DMS153 treated with DMSO at 0.1 percent for 48 hours (cell line): ENCODE data around the gene RNF20.
"Not testable (repeated sequence)": the region's sequence is repeated elsewhere in the genome, so short reads cannot be mapped to it uniquely, and the experiment has no call there.

Source experiments
- DNase-seq: peaks from one replicate; lab custom pipeline; 2025; ENCODE audit not compliant: unreplicated experiment; lab: John Stamatoyannopoulos, UW

Gene RNF20

GRCh38 chr9:101533334-101534204 is at the start of gene RNF20:
Gene RNF20, plus strand, starts transcription at chr9:101533853. Its CDS starts 1,571 bp downstream, at chr9:101535424.
- DNase-seq: peak; percentile 96

GRCh38 chr9:101484046-101484445 is 49.6 kb upstream of the RNF20 start:
- DNase-seq: no peak

DNA sequence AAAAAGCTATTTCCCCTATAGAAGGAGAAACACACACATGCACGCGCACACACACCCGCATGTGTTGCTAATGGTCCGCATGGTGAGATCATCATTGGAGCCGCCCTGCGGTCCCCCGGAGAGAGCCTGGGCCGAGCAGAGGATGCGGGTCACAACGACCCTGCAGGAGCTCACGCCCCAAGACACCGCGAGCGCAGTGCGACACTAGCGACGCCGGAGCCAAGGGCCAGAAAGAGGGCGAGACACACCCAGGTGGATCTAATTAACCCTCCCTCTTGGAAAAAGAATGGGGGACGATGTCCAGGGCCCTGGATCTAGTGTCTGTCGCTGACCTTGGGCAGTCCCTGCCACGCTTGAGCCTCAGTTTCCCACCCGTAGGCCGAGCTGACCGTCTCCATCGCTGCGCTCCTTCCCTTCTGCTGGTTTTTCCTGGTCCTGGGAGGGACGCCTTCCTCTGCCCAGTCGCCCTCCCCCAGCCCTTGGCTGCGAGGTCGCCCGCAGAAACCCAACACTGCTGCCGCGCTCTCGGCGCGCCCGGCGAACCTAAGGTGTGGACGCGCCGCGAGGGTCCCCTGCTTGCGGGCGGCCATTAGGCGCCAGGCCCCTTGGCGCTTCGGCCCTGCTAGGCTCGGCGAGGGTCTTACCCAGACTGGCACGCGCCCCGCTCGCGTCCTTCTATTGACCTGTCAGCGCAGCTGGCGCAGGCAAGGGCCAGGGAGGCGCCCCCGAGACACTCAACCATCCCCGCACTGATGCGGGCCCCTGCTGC is 47.5 kb upstream of the RNF20 start:
- peak; percentile 57 for DNase-seq

DNA sequence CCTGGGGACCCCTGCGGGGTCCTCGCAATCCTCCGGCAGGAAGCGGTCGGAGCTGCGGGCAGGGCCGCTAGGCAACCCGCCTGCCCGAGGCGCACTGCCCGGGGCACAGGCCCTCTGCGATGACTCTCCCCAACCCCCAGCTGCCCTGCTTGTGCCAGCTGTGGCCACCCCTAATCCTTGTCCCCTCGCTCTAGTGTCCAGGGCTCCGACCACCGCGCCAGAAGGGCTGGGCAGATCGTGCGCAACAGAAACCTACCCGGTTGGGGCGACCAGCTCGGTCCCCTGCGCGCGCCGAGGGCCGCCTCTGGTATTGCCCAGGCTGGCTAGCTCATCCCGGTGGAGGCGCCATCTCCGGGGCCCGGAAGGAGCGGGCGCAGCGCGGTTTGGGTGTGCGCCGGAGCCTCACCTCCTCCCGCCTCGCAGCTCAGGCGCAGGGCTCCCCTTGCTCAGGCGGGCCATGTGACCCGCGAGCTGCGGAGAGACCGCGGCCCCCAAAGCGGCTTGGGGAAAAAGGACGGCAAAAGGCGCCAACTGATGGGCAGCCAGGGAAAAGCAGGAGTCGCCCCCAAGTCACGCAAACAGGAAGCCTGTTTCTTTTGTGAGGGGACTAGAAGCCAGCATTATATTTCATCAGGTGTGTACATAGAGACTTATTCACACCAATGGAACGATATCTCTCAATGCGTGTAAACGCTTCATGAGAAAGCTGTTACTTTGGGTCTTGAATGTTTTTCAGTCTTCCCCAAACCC is 46.8 kb upstream of the RNF20 start:
- DNase-seq: peak; percentile 78

GRCh38 chr9:101487443-101487840 is 46.2 kb upstream of the RNF20 start:
- no peak for DNase-seq

- DNase-seq: no peak
These were observed 37.8 kb upstream of the RNF20 start for GRCh38 chr9:101495810-101496209.

- no peak for DNase-seq
These were observed 35.3 kb upstream of the RNF20 start for GRCh38 chr9:101498323-101498722.

GRCh38 chr9:101504188-101504587 is 29.5 kb upstream of the RNF20 start:
- DNase-seq: no peak

- DNase-seq: no peak
These were observed 25.4 kb upstream of the RNF20 start for GRCh38 chr9:101508211-101508610.

DNA sequence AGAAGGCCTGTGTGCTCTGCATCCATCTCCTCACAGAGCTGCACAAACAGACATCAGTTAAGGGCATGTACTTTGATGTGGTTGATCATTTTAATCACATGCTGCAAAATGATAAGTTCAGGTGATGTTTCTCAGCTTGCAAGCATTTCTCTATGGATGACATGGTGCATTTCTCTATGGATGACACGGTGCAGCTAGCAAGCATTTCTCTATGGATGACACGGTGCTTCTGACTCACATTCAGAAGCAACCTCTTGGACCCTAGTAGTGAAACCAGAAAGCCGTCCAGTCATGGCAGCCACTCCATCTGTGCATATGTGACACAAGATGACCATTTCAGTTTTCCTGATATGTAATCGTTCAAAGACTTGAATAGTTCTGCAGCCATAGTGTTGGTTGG is 24.1 kb upstream of the RNF20 start:
- DNase-seq: no peak

DNA sequence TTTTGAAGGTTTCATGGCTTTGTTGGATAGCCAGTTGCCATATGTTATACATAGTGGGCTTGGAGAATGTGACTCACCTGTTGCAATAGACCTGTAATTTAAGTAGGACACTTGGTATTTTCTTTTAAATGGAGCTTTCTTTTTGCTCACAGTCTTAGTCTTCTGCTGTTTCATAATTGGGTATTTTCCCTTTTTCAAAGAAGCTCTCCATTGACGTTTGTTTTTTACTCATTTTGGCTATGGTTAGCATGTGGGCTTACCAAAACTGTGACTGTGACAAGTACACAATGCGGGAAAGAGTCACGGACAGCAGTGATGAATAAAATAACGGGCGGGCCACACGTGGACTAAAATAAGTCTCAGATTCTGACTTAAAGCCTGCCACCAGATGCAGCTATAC is 23.2 kb upstream of the RNF20 start:
- no peak for DNase-seq

DNA sequence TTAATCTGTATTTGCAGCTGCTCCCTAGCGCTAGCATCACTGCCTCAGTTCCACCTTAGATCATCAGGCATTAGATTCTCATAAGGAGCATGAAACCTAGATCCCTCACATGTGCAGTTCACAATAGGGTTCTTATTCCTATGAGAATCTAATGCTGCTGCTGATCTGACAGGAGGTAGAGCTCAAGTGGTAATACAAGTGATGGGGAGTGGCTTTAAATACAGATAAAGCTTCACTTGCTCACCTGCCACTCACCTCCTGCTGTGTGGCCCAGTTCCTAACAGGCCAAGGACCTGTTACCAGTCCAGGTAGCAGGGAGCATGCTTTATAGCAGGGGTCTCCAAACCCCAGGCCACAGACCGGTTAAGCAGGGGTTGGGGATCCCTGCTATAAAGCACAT is 22.6 kb upstream of the RNF20 start:
- no peak for DNase-seq

DNA sequence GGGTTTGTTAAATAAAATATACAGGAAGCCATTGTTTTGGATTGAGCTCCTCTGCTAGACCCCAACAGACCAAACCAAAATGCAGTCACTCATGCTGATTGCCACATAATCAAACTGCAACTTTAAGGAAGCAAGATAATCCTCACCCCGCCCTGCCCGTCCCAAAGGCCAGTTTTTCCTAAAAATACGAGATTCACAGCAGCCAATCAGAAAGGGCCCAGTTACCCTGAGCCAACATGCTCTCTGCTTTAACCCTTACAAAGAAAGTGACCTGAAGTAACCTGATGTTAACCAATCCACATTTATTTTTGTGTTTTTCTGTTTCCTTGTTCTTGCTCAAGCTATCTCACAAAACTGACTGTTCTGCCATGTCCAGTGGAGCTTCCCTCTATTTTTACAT is 21.5 kb upstream of the RNF20 start:
- no peak for DNase-seq

DNA sequence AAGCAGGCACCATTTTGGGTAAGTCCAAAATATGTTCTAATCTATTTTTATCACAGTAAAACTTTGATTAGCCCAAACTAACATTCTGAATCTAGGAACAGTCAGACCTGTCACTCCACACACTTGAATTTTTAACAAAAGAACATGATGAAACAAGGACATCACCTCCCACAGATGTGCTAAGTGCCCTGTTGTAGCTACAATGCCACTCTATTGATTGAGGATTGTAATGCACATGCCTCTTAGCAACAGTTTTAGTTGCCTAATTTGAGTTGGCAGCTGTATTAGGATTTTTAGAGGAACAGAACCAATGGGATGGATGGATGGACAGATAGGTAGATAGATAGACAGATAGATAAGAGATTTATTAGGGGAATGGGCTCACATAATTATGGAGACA is 20.3 kb upstream of the RNF20 start:
- DNase-seq: no peak

DNA sequence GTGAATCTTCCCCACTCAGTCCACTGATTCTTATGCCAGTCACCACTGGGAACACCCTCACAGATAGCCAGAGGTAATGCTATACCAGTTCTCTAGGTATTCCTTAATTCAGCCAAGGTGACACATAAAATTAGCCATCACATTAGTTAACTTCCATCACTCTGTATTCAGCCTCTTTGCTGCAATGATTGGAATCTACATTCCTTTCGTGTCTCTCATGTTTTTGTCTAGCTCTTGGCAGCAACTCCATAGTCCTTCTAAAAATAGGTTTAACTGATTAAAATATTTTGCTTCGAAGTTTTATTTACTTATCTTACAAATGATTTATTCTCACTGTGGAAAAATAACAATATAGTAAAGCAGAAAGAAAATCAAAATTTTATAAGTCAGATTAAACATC is 19.6 kb upstream of the RNF20 start:
- DNase-seq: no peak

DNA sequence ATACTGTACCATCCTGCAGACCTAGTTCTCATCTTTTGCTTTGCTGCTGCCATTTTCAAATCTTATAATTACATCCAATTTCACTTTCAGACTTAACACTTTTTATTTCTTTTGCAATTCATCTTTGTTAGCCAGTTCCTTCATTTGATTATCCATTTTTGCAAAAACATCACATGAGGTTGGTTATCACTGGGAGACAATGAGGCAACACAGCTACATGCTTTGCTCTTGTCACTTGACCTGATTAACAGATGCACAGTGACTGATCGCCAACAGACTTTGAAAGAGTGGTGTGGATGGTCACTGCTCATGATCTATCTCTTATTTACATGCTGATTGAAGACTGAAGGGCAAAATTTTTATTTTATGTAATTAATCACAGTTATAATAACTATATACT is 17.0 kb upstream of the RNF20 start:
- DNase-seq: no peak

GRCh38 chr9:101518489-101518888 is 15.2 kb upstream of the RNF20 start:
- not testable (repeated sequence) for DNase-seq

DNA sequence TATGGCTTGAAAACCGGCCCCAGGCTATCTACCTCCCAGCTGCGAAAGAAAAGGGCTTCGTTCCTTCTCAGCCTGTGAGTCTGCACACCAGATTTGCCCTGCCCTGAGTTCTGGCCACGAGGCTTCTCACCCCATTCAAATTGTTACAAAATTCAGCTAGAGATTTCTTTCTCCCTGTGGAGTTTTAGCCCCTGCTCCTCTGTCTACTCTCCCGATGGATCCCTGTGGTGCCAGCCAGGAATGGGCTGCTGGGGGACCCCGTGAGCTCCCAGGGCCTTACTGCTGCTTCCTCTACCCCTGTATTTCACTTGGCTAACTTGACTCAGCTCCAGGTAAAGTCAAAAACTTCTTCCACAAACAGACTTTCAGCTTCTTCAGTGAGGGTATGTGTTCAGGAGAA is 9.3 kb upstream of the RNF20 start:
- DNase-seq: no peak

DNA sequence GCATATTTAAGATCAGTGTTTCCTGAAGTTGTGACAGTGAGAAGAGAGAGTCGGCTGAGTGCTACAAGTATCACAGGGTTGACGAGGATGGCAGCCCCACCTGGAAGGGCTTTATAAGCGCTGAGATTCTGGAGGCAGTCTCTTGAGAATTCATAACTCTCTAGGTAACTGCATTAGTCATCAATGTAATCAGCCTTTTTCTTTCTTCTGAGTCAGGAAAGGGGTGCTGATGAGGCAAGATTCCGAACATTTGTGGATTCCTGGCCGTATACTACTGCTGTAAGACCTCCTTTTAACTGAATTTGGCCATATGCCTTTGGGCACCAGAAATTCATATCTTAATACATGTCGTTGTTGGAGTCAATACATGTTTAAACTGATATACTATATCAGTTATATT is 6.6 kb upstream of the RNF20 start:
- DNase-seq: no peak

GRCh38 chr9:101528015-101528414 is 5.6 kb upstream of the RNF20 start:
- no peak for DNase-seq

DNA sequence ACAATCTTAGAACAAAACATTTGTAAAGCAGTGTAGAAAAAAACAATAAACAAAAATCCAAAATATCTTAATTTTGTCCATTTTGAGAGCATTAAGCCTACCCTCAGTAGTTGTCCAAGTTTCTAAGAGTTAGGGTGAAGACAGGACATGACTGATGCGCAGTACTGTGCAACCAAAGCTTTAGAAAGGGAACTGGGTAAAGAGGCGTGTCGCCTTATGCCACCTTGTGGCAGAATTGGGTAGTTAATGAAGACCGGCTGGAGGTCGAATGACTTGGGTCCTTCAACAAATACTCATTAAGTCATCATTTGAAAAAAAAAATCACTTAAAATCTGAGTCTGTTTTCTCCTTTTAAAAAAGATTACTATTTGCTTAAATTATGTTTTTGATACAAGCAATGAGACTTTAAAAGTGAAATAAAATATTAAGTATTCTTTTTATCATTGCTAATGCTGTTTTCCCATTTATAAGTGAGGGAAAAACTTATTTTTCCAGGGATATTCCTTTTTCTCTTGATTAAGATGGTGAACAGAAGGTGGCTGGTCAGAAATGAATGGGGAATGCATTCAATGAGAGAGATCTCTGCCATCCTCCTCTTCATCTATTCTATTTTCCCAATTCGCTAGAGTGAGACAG is 3.5 kb upstream of the RNF20 start:
- DNase-seq: peak; percentile 55
